ENCODE results near the gene ECM2.

ECM2 gene

GRCh38 chr9:92500725-92501124, 35.1 kb downstream of the ECM2 start:
- no peak for DNase-seq (ENCODE audit: low read depth in 2 of 2)

GRCh38 chr9:92499701-92500100, 36.1 kb downstream of the ECM2 start:
- no peak for DNase-seq (ENCODE audit: low read depth in 2 of 2)

- DNase-seq (ENCODE audit: low read depth in 2 of 2) = no peak
These were observed 39.2 kb downstream of the ECM2 start for GRCh38 chr9:92496396-92497176.

GRCh38 chr9:92494856-92495255, 40.9 kb downstream of the ECM2 start:
- no peak for DNase-seq (ENCODE audit: low read depth in 2 of 2)

- DNase-seq (ENCODE audit: low read depth in 2 of 2) = no peak
These were observed 41.9 kb downstream of the ECM2 start for GRCh38 chr9:92493749-92494387.

- no peak for DNase-seq (ENCODE audit: low read depth in 2 of 2)
These were observed 42.9 kb downstream of the ECM2 start for GRCh38 chr9:92492781-92493401.

GRCh38 chr9:92488681-92489550, 46.9 kb downstream of the ECM2 start:
- DNase-seq (ENCODE audit: low read depth in 2 of 2) = no peak

GRCh38 chr9:92486371-92486770, 49.4 kb downstream of the ECM2 start:
- DNase-seq (ENCODE audit: low read depth in 2 of 2) = no peak

- no peak for DNase-seq (ENCODE audit: low read depth in 2 of 2)
These were observed 51.2 kb downstream of the ECM2 start for GRCh38 chr9:92484563-92484962.

- DNase-seq (ENCODE audit: low read depth in 2 of 2) = no peak
These were observed 51.9 kb downstream of the ECM2 start for GRCh38 chr9:92483627-92484545.

- no peak for DNase-seq (ENCODE audit: low read depth in 2 of 2)
These were observed 53.0 kb downstream of the ECM2 start for GRCh38 chr9:92482805-92483204.

- DNase-seq (ENCODE audit: low read depth in 2 of 2) = no peak
These were observed 53.5 kb downstream of the ECM2 start, which contains the start of gene ASPN for GRCh38 chr9:92482329-92482728. Gene ASPN (minus strand): TSS chr9:92482506.

GRCh38 chr9:92480986-92481633, 54.7 kb downstream of the ECM2 start:
- no peak for DNase-seq (ENCODE audit: low read depth in 2 of 2)

GRCh38 chr9:92480291-92480771, 55.5 kb downstream of the ECM2 start:
- no peak for DNase-seq (ENCODE audit: low read depth in 2 of 2)

- DNase-seq (ENCODE audit: low read depth in 2 of 2) = no peak
These were observed 56.4 kb downstream of the ECM2 start for GRCh38 chr9:92479346-92479745.

- no peak for DNase-seq (ENCODE audit: low read depth in 2 of 2)
These were observed 57.0 kb downstream of the ECM2 start for GRCh38 chr9:92478783-92479182.

- no peak for DNase-seq (ENCODE audit: low read depth in 2 of 2)
These were observed 58.8 kb downstream of the ECM2 start for GRCh38 chr9:92476962-92477361.

GRCh38 chr9:92474587-92474986, 61.2 kb downstream of the ECM2 start:
- DNase-seq (ENCODE audit: low read depth in 2 of 2) = no peak

GRCh38 chr9:92468206-92468605, 67.6 kb downstream of the ECM2 start:
- no peak for DNase-seq (ENCODE audit: low read depth in 2 of 2)

GRCh38 chr9:92467511-92467910, 68.3 kb downstream of the ECM2 start:
- DNase-seq (ENCODE audit: low read depth in 2 of 2) = no peak

Measured in stimulated activated CD8-positive, alpha-beta memory T cell treated with anti-CD3 and anti-CD28 coated beads, Interleukin-7, amount 100 ng/mL, for 1 hour (primary cell).